Measurements from ENCODE around the gene GP2. TPM values are rescaled to one million over a fixed set of nuclear protein-coding genes. Genes with fewer than 3 reads are reported as not detected.

GP2 gene
- polyA plus RNA-seq, 2 of the 4 experiments (the other 2 are of a cell fraction) = not detected

GRCh38 chr16:20311548-20311947 lies 15.8 kb downstream of the GP2 start (continued):
- no peak for TF ChIP-seq FOSL2 (IDR thresholded peaks at IDR 0.05)
- TF ChIP-seq FOSL2 (CRISPR knock-in tag; IDR thresholded peaks at IDR 0.05) = no peak
- TF ChIP-seq JUN (IDR thresholded peaks at IDR 0.05) = no peak
- TF ChIP-seq RAD21 (conservative IDR thresholded peaks at IDR 0.05 in 1 of 2, IDR thresholded peaks at IDR 0.05 in 1 of 2) = no peak
- TF ChIP-seq, protein P1, sequence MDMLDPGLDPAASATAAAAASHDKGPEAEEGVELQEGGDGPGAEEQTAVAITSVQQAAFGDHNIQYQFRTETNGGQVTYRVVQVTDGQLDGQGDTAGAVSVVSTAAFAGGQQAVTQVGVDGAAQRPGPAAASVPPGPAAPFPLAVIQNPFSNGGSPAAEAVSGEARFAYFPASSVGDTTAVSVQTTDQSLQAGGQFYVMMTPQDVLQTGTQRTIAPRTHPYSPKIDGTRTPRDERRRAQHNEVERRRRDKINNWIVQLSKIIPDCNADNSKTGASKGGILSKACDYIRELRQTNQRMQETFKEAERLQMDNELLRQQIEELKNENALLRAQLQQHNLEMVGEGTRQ (IDR thresholded peaks at IDR 0.05) = no peak

- FAIRE-seq = no peak
- Histone ChIP-seq H3K9me3 (no peaks in the 10 kb centered on the region), H3K4me2 (no peak overlapping the region), H3K4me3 (no peak overlapping the region), H3K4me1 (no peaks in the 10 kb centered on the region), H3K27ac (no peak overlapping the region)
- DNase-seq (ENCODE audit: low read depth in 1 of 2, low spot score in 1 of 2) = no peak
- TF ChIP-seq CHD2 (IDR thresholded peaks at IDR 0.05; ENCODE audit: low read length, partially characterized antibody) = no peak
- TF ChIP-seq, protein P2, sequence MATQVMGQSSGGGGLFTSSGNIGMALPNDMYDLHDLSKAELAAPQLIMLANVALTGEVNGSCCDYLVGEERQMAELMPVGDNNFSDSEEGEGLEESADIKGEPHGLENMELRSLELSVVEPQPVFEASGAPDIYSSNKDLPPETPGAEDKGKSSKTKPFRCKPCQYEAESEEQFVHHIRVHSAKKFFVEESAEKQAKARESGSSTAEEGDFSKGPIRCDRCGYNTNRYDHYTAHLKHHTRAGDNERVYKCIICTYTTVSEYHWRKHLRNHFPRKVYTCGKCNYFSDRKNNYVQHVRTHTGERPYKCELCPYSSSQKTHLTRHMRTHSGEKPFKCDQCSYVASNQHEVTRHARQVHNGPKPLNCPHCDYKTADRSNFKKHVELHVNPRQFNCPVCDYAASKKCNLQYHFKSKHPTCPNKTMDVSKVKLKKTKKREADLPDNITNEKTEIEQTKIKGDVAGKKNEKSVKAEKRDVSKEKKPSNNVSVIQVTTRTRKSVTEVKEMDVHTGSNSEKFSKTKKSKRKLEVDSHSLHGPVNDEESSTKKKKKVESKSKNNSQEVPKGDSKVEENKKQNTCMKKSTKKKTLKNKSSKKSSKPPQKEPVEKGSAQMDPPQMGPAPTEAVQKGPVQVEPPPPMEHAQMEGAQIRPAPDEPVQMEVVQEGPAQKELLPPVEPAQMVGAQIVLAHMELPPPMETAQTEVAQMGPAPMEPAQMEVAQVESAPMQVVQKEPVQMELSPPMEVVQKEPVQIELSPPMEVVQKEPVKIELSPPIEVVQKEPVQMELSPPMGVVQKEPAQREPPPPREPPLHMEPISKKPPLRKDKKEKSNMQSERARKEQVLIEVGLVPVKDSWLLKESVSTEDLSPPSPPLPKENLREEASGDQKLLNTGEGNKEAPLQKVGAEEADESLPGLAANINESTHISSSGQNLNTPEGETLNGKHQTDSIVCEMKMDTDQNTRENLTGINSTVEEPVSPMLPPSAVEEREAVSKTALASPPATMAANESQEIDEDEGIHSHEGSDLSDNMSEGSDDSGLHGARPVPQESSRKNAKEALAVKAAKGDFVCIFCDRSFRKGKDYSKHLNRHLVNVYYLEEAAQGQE (IDR thresholded peaks at IDR 0.05) = no peak
- ChIA-PET POLR2A (no interaction called here), CTCF (interaction anchor here (0.6 to 3.1 kb wide), 5 partner anchors 11 to 774 kb away, joined by 3 to 27 read pairs (median 6); no protein-coding TSS in a partner anchor)
- 10% methylated on average over 11 of the region's 11 CpGs for WGBS (ENCODE audit: missing lambda C conversion rate)
- ATAC-seq = no peak
Observed at GRCh38 chr16:20310421-20311395, 16.6 kb downstream of the GP2 start.

DNA sequence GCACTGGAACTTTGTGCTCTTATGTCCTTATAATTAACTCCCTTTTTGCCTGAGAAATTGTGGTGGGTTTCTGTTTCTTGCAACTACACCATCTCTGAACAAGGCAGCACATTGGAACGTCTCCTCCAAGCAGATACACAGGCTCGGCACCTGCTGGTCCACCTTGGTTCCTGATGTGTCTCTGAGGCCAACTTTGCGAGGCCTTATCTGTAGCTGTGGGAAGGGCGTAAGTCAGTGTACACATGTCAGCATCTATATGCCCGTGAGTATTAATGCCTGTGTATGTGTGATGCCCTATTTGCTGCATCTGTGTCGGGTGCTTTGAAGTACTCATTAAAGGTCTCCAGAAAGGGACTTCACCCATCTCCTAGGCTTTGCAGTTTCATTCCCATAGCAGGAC lies 17.5 kb downstream of the GP2 start:
- ChIA-PET CTCF (interaction anchor here (1.0 to 3.1 kb wide), 4 partner anchors 10 to 403 kb away, joined by 4 to 27 read pairs (median 12); no protein-coding TSS in a partner anchor), POLR2A (no interaction called here)
- H3K9me3 ChIP-seq = no peaks in the 10 kb centered on the region
- no peak overlapping the region for H3K4me3 ChIP-seq
- H3K4me1 ChIP-seq = no peaks in the 10 kb centered on the region
- ATAC-seq (no peak), FAIRE-seq (no peak), DNase-seq (ENCODE audit: low read depth in 1 of 2, low spot score in 1 of 2) (no peak)
- H3K27ac ChIP-seq = no peak overlapping the region
- H3K4me2 ChIP-seq = no peak overlapping the region
- TF ChIP-seq, protein P3, sequence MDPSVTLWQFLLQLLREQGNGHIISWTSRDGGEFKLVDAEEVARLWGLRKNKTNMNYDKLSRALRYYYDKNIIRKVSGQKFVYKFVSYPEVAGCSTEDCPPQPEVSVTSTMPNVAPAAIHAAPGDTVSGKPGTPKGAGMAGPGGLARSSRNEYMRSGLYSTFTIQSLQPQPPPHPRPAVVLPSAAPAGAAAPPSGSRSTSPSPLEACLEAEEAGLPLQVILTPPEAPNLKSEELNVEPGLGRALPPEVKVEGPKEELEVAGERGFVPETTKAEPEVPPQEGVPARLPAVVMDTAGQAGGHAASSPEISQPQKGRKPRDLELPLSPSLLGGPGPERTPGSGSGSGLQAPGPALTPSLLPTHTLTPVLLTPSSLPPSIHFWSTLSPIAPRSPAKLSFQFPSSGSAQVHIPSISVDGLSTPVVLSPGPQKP (IDR thresholded peaks at IDR 0.05; ENCODE audit: low read depth, low read length) = no peak
- no peak for TF ChIP-seq CEBPB (IDR thresholded peaks at IDR 0.05)
- 17% methylated on average over 6 of the region's 6 CpGs for WGBS (ENCODE audit: missing lambda C conversion rate)

- ChIA-PET CTCF (interaction anchor here (1.0 to 3.1 kb wide), 4 partner anchors 9 to 402 kb away, joined by 3 to 27 read pairs (median 12); no protein-coding TSS in a partner anchor), POLR2A (no interaction called here)
- Histone ChIP-seq H3K4me2 (no peak overlapping the region), H3K4me3 (no peak overlapping the region), H3K27ac (no peak overlapping the region), H3K9me3 (no peaks in the 10 kb centered on the region), H3K4me1 (no peaks in the 10 kb centered on the region)
- FAIRE-seq (no peak), ATAC-seq (no peak), DNase-seq (ENCODE audit: low read depth in 1 of 2, low spot score in 1 of 2) (no peak)
- 16% methylated on average over 4 of the region's 4 CpGs for WGBS (ENCODE audit: missing lambda C conversion rate)
- no peak for TF ChIP-seq GATA3 (IDR thresholded peaks at IDR 0.05; ENCODE audit: borderline replicate concordance)
- TF ChIP-seq RNF2 (IDR thresholded peaks at IDR 0.05; ENCODE audit: borderline replicate concordance, low read depth) = no peak
- TF ChIP-seq FOSL2 (IDR thresholded peaks at IDR 0.05) = no peak
- no peak for TF ChIP-seq FOSL2 (CRISPR knock-in tag; IDR thresholded peaks at IDR 0.05)
- TF ChIP-seq EP300 (IDR thresholded peaks at IDR 0.05) = no peak
- no peak for TF ChIP-seq EHMT2 (IDR thresholded peaks at IDR 0.05; ENCODE audit: low read depth)
- TF ChIP-seq NFE2L2 (conservative IDR thresholded peaks at IDR 0.05; ENCODE audit: low read length) = no peak
- TF ChIP-seq PBX3 (IDR thresholded peaks at IDR 0.05) = no peak
- TF ChIP-seq CBX8 (IDR thresholded peaks at IDR 0.05) = no peak
- no peak for TF ChIP-seq RFX5 (IDR thresholded peaks at IDR 0.05)
- no peak for TF ChIP-seq ZC3H11A (IDR thresholded peaks at IDR 0.05)
- no peak for TF ChIP-seq SREBF2 (IDR thresholded peaks at IDR 0.05)
- TF ChIP-seq EHF (CRISPR knock-in tag; IDR thresholded peaks at IDR 0.05) = no peak
- no peak for TF ChIP-seq TFCP2L1 (CRISPR knock-in tag; IDR thresholded peaks at IDR 0.05)
- no peak for TF ChIP-seq MAFK (IDR thresholded peaks at IDR 0.05; ENCODE audit: partially characterized antibody)
- no peak for TF ChIP-seq CHD4 (IDR thresholded peaks at IDR 0.05; ENCODE audit: borderline replicate concordance)
Observed at GRCh38 chr16:20308801-20309590, 18.3 kb downstream of the GP2 start.

All from A549 (cell line).